Activated CD8-positive, alpha-beta memory T cell treated with anti-CD3 and anti-CD28 coated beads for 4 hours (primary cell): ENCODE data around the gene LRRC73.
"Not testable (repeated sequence)": the region's sequence is repeated elsewhere in the genome, so short reads cannot be mapped to it uniquely, and the experiment has no call there.

Source experiments
- DNase-seq, 2 donors: peaks; one replicate each; pipeline ENCODE4 v3.0.0-alpha.2; 2020; ENCODE audit warnings: low read depth in 2 of 2

The LRRC73 gene

DNA sequence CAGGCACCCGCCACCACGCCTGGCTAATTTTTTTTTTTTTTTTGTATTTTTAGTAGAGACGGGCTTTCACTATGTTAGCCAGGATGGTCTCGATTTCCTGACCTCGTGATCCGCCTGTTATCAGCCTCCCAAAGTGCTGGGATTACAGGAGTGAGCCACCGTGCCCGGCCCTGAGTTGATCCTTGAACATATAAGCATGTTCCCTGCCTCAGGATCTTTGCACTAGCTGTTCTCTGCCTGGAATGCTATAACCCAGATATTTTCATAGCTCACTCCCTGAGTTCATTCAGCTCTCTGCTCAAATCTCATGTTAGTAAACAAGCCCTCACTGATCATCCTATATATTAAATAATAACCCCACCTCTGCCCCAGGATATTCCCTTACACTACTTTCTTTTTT lies 45.8 kb downstream of the LRRC73 start:
- no peak for DNase-seq

DNA sequence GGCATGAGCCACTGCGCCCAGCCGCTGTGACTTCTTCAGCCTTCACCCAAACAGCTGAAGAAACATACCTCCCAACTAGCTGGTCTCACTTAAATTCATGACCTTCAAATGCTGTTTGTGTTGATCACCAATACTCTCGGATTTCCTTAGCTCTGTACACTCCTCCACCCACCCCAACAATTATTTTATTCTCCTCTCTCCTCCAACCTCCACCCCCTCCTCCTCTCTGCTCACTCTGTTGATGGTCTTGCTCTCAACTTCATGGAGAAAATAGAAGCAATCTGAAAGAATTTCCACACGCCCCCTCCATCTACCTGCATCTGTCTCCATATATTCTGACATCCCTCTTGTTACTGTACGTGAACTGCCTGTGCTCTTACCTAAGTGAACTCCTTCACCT lies 48.2 kb downstream of the LRRC73 start:
- no peak for DNase-seq

DNA sequence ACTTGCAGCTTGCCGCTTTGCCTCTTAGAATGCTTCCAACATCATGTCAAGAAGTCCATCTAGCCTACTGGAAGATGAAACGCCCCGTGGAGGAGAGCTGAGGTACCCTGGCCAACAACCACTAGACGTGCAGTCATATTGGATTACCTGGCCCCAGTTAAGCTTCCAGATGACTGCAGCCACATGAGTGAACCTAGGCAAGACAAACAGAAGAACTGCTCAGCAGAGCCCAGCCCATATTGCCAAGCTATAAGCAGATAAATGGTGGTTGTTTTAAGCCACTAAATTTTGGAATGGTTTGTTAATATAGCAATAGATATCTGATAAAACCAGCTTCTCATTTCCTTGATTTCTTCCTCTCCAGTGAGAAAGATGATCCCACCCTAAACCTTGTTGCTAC lies 50.1 kb downstream of the LRRC73 start:
- no peak for DNase-seq

DNA sequence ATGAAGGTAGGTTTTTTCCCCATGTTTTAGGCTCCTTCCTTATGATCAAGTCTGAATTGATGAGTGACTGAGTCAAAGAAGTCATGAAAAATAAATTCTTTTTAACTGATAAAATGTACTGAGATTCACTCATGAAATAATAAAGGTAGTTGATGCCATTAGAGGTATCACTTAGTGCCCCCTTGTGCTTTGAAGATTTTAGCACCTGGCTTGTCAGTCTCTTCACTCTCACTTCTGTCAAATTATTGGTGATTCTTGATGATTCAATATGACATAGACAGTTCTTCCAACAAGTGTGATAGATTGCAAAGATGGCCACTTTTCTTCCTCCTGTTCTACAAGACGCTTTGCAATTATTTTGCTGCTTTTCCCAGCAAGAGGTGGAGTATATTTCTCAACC lies 50.6 kb downstream of the LRRC73 start:
- no peak for DNase-seq

- DNase-seq, result not testable (repeated sequence)
Observed at GRCh38 chr6:43458154-43458553, 52.0 kb downstream of the LRRC73 start.

- DNase-seq, result no peak
Observed at GRCh38 chr6:43457643-43458042, 52.5 kb downstream of the LRRC73 start.
